GM23338 (cell line): Measurements from ENCODE around the gene PDE4D. TPM values are rescaled to one million over a fixed set of nuclear protein-coding genes. Genes with fewer than 3 reads are reported as not detected.

Experiments
- ATAC-seq: fragments of 200-7000 bp; cut with Tn5 transposase; 3 replicates; pipeline ENCODE4 v1.9.1; 2020
- DNase-seq: peaks from one replicate; pipeline ENCODE4 v3.0.0-alpha.2; 2015; ENCODE audit warnings: low spot score
- H2AFZ ChIP-seq: fragments of 200-600 bp; sonication (generic); 2 replicates; pipeline ENCODE4 v1.8.0; 2016; ENCODE audit warnings: antibody characterized with exemption, mild to moderate bottlenecking, moderate library complexity
- H3F3A ChIP-seq: fragments of 200-600 bp; sonication (generic); replicated peaks from 2 replicates; pipeline ENCODE4 v1.8.0; 2017; ENCODE audit warnings: antibody characterized with exemption, mixed run types, low read depth
- H3K27ac ChIP-seq: fragments of 200-600 bp; sonication (generic); 2 replicates; pipeline ENCODE4 v1.6.1; 2016; ENCODE audit warnings: low read depth
- H3K27me3 ChIP-seq: fragments of 200-600 bp; sonication (generic); 2 replicates; pipeline ENCODE4 v1.8.0; 2016; ENCODE audit warnings: mild to moderate bottlenecking, mixed run types, moderate library complexity; ENCODE audit not compliant: insufficient read depth
- H3K36me3 ChIP-seq: fragments of 200-600 bp; sonication (generic); 2 replicates; pipeline ENCODE4 v1.8.0; 2016; ENCODE audit warnings: mild to moderate bottlenecking; ENCODE audit not compliant: insufficient read depth
- H3K4me1 ChIP-seq: fragments of 200-600 bp; sonication (generic); 2 replicates; pipeline ENCODE4 v1.8.0; 2016; ENCODE audit warnings: mild to moderate bottlenecking, moderate library complexity; ENCODE audit not compliant: insufficient read depth
- H3K4me2 ChIP-seq: fragments of 200-600 bp; sonication (generic); 2 replicates; pipeline ENCODE4 v1.7.1; 2017; ENCODE audit warnings: mixed run types
- H3K4me3 ChIP-seq: fragments of 200-600 bp; sonication (generic); 2 replicates; pipeline ENCODE4 v1.6.1; 2016; ENCODE audit warnings: mixed run types
- H3K79me2 ChIP-seq: fragments of 200-600 bp; sonication (generic); replicated peaks from 2 replicates; pipeline ENCODE4 v1.8.0; 2017; ENCODE audit warnings: mild to moderate bottlenecking; ENCODE audit not compliant: insufficient read depth
- H3K9me2 ChIP-seq: fragments of 200-600 bp; sonication (generic); 2 replicates; pipeline ENCODE4 v1.8.0; 2017; ENCODE audit not compliant: insufficient read depth
- H4K20me1 ChIP-seq: fragments of 200-600 bp; sonication (generic); replicated peaks from 2 replicates; pipeline ENCODE4 v1.8.0; 2017; ENCODE audit warnings: mild to moderate bottlenecking; ENCODE audit not compliant: insufficient read depth
- H3K27ac Mint-ChIP-seq: 2 replicates; pipeline ENCODE4 v1.8.0; 2020; ENCODE audit warnings: inconsistent platforms, mild to moderate bottlenecking, moderate library complexity, mixed read lengths
- H3K27me3 Mint-ChIP-seq: 3 replicates; pipeline ENCODE4 v1.8.0; 2022; ENCODE audit warnings: low read depth, mild to moderate bottlenecking, moderate library complexity, mixed read lengths, inconsistent platforms; ENCODE audit not compliant: insufficient read depth, poor library complexity
- H3K36me3 Mint-ChIP-seq: 3 replicates; pipeline ENCODE4 v1.8.0; 2021; ENCODE audit warnings: low read depth, mild to moderate bottlenecking, inconsistent platforms, moderate library complexity, mixed read lengths
- H3K4me1 Mint-ChIP-seq: 3 replicates; pipeline ENCODE4 v1.8.0; 2020; ENCODE audit warnings: mild to moderate bottlenecking, inconsistent platforms, mixed read lengths
- H3K4me3 Mint-ChIP-seq: 3 replicates; pipeline ENCODE4 v1.8.0; 2021; ENCODE audit warnings: moderate library complexity, mild to moderate bottlenecking, inconsistent platforms, mixed read lengths
- H3K9me3 Mint-ChIP-seq: 3 replicates; pipeline ENCODE4 v1.8.0; 2020; ENCODE audit warnings: moderate library complexity, mild to moderate bottlenecking, inconsistent platforms, mixed read lengths
- CREB1 ChIP-seq: fragments of 250-450 bp; sonication (Bioruptor Pico); IDR thresholded peaks from 2 replicates; pipeline ENCODE4 v1.5.0; 2020; ENCODE audit warnings: low read depth, mild to moderate bottlenecking, moderate library complexity
- EZH2 ChIP-seq: fragments of 200-600 bp; sonication (generic); IDR thresholded peaks from one replicate; pipeline ENCODE4 v1.8.0; 2017; ENCODE audit warnings: antibody characterized with exemption, mild to moderate bottlenecking, low read depth; ENCODE audit not compliant: unreplicated experiment
- EZH2phosphoT487 ChIP-seq: fragments of 200-600 bp; sonication (generic); IDR thresholded peaks from one replicate; pipeline ENCODE4 v1.8.1; 2018; ENCODE audit warnings: antibody characterized with exemption; ENCODE audit not compliant: unreplicated experiment
- JUNB ChIP-seq: IDR thresholded peaks from one replicate; pipeline ENCODE4 v1.6.1; 2016; ENCODE audit warnings: antibody characterized with exemption; ENCODE audit not compliant: unreplicated experiment
- NANOG ChIP-seq: IDR thresholded peaks from 2 replicates; pipeline ENCODE4 v1.6.1; 2016; ENCODE audit warnings: antibody characterized with exemption, borderline replicate concordance
- POLR2AphosphoS5 ChIP-seq: IDR thresholded peaks from 2 replicates; pipeline ENCODE4 v1.6.1; 2016; ENCODE audit warnings: antibody characterized with exemption, low read depth
- REST ChIP-seq: IDR thresholded peaks from one replicate; pipeline ENCODE4 v1.6.1; 2018; ENCODE audit warnings: antibody characterized with exemption; ENCODE audit not compliant: unreplicated experiment
- STAT1 ChIP-seq: IDR thresholded peaks from one replicate; pipeline ENCODE4 v1.6.1; 2016; ENCODE audit warnings: antibody characterized with exemption; ENCODE audit not compliant: unreplicated experiment
- ZNF114 ChIP-seq: fragments of 250-450 bp; sonication (Bioruptor Pico); IDR thresholded peaks from 2 replicates; pipeline ENCODE4 v1.5.0; 2020; ENCODE audit warnings: mild to moderate bottlenecking, moderate library complexity
- ZNF331 ChIP-seq: fragments of 250-450 bp; sonication (Bioruptor Pico); IDR thresholded peaks from 2 replicates; pipeline ENCODE4 v1.5.0; 2020; ENCODE audit warnings: low read depth, mild to moderate bottlenecking, moderate library complexity
- polyA plus RNA-seq: library from polyadenylated mRNA; unstranded; fragments of >200 nt; fragmentation: Nextera tagmentation; extraction: Ambion mirVana; gene quantifications from 2 replicates; pipeline ENCODE4 v1.2.1, GENCODE V29; 2016
- total RNA-seq: library from RNA; depleted of rRNA; stranded (reverse); fragments of >200 nt; shearing (Covaris generic); gene quantifications from 2 replicates; pipeline ENCODE4 v1.2.3, GENCODE V29; 2014
- TF ChIP-seq, protein P1 (sequence below): fragments of 250-450 bp; sonication (Bioruptor Pico); IDR thresholded peaks from 2 replicates; pipeline ENCODE4 v1.5.0; 2020; ENCODE audit warnings: mild to moderate bottlenecking, moderate library complexity
- TF ChIP-seq, protein P2 (sequence below): IDR thresholded peaks from 2 replicates; pipeline ENCODE4 v1.6.1; 2016; ENCODE audit warnings: antibody characterized with exemption
- TF ChIP-seq, protein P3 (sequence below), 2 experiments: fragments of 200-600 bp in 1 of 2; sonication (generic) in 1 of 2; conservative IDR thresholded peaks; 2 replicates each; pipeline versions ENCODE4 v1.5.1 to v1.6.1; 2016 to 2017; ENCODE audit warnings: antibody characterized with exemption in 2 of 2, low read depth in 2 of 2, mild to moderate bottlenecking in 2 of 2, moderate library complexity in 1 of 2

The PDE4D gene
- total and polyA plus RNA-seq, 2 experiments from 2014 or later, result 2.1 to 4.7 TPM

DNA sequence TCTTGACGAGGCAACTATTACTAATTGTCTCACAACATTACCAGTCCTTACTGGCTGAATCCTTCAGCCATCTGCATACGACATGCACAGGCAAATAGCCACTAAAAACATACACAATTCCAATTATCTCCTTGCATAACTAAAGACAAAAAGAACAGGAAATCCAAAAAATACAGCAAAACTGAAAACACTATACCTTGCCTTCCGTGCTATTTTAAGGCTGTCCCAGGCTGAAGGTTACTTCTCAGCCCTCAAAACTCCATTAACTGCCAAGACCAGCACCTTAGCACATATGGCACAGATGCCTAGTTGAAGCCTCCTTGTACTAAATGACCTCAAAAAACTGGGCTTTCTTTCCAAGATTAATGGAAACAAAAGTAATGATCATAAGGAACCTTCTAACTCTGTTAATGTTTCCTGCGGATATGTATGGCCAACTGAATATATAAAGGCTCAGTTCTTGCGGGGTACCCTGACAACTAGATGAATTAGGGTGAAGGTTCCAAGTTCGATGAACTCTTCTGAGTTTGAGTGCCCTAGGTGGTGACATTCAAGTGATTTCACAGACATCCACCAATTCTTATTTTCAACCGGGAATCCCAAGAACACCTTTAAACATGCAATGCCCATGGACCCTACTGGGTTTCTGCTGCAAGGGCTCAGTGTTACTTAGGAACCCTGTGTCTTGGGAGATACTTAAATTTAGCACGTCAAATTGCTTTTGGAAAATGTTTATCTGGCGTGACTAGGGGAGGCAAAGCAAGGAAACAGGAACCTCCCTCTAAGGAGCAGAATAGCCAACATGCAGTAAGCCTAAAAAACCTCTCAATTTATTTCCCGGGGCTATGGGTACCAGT, 855.4 kb downstream of the PDE4D start:
- no peaks in the 10 kb centered on the region for H3K9me3 Mint-ChIP-seq
- Histone ChIP-seq H3K9me2 (no peaks in the 10 kb centered on the region), H3K4me1 (peaks cover 8% of the 10 kb centered on the region), H2AFZ (peak overlapping the region; percentile 96), H3K4me3 (peak overlapping the region; percentile 91), H4K20me1 (no peaks in the 10 kb centered on the region), H3K4me2 (peak overlapping the region; percentile 77), H3K79me2 (no peaks in the 10 kb centered on the region; the same call in 1 of the 2 replicates), H3K36me3 (no peaks in the 10 kb centered on the region), H3F3A (no peaks in the 10 kb centered on the region), H3K27me3 (peaks cover 48% of the 10 kb centered on the region), H3K27ac (no peak overlapping the region)
- TF ChIP-seq EZH2phosphoT487 (no peak), CREB1 (CRISPR knock-in tag) (no peak), ZNF331 (CRISPR knock-in tag) (no peak), REST (no peak), STAT1 (no peak), JUNB (no peak), EZH2 (no peak), NANOG (no peak), ZNF114 (no peak), POLR2AphosphoS5 (no peak)
- TF ChIP-seq, protein P1, sequence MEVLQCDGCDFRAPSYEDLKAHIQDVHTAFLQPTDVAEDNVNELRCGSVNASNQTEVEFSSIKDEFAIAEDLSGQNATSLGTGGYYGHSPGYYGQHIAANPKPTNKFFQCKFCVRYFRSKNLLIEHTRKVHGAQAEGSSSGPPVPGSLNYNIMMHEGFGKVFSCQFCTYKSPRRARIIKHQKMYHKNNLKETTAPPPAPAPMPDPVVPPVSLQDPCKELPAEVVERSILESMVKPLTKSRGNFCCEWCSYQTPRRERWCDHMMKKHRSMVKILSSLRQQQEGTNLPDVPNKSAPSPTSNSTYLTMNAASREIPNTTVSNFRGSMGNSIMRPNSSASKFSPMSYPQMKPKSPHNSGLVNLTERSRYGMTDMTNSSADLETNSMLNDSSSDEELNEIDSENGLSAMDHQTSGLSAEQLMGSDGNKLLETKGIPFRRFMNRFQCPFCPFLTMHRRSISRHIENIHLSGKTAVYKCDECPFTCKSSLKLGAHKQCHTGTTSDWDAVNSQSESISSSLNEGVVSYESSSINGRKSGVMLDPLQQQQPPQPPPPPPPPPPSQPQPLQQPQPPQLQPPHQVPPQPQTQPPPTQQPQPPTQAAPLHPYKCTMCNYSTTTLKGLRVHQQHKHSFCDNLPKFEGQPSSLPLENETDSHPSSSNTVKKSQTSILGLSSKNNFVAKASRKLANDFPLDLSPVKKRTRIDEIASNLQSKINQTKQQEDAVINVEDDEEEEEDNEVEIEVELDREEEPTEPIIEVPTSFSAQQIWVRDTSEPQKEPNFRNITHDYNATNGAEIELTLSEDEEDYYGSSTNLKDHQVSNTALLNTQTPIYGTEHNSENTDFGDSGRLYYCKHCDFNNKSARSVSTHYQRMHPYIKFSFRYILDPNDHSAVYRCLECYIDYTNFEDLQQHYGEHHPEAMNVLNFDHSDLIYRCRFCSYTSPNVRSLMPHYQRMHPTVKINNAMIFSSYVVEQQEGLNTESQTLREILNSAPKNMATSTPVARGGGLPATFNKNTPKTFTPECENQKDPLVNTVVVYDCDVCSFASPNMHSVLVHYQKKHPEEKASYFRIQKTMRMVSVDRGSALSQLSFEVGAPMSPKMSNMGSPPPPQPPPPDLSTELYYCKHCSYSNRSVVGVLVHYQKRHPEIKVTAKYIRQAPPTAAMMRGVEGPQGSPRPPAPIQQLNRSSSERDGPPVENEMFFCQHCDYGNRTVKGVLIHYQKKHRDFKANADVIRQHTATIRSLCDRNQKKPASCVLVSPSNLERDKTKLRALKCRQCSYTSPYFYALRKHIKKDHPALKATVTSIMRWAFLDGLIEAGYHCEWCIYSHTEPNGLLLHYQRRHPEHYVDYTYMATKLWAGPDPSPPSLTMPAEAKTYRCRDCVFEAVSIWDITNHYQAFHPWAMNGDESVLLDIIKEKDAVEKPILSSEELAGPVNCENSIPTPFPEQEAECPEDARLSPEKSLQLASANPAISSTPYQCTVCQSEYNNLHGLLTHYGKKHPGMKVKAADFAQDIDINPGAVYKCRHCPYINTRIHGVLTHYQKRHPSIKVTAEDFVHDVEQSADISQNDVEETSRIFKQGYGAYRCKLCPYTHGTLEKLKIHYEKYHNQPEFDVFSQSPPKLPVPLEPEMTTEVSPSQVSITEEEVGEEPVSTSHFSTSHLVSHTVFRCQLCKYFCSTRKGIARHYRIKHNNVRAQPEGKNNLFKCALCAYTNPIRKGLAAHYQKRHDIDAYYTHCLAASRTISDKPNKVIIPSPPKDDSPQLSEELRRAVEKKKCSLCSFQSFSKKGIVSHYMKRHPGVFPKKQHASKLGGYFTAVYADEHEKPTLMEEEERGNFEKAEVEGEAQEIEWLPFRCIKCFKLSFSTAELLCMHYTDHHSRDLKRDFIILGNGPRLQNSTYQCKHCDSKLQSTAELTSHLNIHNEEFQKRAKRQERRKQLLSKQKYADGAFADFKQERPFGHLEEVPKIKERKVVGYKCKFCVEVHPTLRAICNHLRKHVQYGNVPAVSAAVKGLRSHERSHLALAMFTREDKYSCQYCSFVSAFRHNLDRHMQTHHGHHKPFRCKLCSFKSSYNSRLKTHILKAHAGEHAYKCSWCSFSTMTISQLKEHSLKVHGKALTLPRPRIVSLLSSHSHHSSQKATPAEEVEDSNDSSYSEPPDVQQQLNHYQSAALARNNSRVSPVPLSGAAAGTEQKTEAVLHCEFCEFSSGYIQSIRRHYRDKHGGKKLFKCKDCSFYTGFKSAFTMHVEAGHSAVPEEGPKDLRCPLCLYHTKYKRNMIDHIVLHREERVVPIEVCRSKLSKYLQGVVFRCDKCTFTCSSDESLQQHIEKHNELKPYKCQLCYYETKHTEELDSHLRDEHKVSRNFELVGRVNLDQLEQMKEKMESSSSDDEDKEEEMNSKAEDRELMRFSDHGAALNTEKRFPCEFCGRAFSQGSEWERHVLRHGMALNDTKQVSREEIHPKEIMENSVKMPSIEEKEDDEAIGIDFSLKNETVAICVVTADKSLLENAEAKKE (CRISPR knock-in tag), result no peak
- TF ChIP-seq, protein P2, sequence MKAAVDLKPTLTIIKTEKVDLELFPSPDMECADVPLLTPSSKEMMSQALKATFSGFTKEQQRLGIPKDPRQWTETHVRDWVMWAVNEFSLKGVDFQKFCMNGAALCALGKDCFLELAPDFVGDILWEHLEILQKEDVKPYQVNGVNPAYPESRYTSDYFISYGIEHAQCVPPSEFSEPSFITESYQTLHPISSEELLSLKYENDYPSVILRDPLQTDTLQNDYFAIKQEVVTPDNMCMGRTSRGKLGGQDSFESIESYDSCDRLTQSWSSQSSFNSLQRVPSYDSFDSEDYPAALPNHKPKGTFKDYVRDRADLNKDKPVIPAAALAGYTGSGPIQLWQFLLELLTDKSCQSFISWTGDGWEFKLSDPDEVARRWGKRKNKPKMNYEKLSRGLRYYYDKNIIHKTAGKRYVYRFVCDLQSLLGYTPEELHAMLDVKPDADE, result no peak
- TF ChIP-seq, protein P3, sequence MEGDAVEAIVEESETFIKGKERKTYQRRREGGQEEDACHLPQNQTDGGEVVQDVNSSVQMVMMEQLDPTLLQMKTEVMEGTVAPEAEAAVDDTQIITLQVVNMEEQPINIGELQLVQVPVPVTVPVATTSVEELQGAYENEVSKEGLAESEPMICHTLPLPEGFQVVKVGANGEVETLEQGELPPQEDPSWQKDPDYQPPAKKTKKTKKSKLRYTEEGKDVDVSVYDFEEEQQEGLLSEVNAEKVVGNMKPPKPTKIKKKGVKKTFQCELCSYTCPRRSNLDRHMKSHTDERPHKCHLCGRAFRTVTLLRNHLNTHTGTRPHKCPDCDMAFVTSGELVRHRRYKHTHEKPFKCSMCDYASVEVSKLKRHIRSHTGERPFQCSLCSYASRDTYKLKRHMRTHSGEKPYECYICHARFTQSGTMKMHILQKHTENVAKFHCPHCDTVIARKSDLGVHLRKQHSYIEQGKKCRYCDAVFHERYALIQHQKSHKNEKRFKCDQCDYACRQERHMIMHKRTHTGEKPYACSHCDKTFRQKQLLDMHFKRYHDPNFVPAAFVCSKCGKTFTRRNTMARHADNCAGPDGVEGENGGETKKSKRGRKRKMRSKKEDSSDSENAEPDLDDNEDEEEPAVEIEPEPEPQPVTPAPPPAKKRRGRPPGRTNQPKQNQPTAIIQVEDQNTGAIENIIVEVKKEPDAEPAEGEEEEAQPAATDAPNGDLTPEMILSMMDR (conservative IDR thresholded peaks at IDR 0.05; ENCODE audit: low read depth in 2 of 2), result no peak
- no peaks in the 10 kb centered on the region for H3K36me3 Mint-ChIP-seq
- H3K27ac Mint-ChIP-seq, result no peak overlapping the region
- H3K4me3 Mint-ChIP-seq, result peak overlapping the region; percentile 89
- peaks cover 10% of the 10 kb centered on the region; the same call in 2 of the 3 replicates for H3K4me1 Mint-ChIP-seq
- peaks cover 27% of the 10 kb centered on the region for H3K27me3 Mint-ChIP-seq
- no peak for ATAC-seq
- DNase-seq, result no peak
